Bronchial epithelial cell (primary cell): ENCODE data around the gene CDC25B. TPM values are rescaled to one million over a fixed set of nuclear protein-coding genes. Genes with fewer than 3 reads are reported as not detected.

Experiments used
- DNase-seq: peaks from one replicate; pipeline ENCODE4 v3.0.0-alpha.2; 2010; ENCODE audit warnings: low read depth
- FAIRE-seq: peaks from 2 replicates; lab custom pipeline; 2011; peaks lifted over from hg19 to GRCh38; lab: Jason Lieb, UNC
- H3K27me3 ChIP-seq: 2 replicates; pipeline ENCODE4 v1.5.1; 2011; ENCODE audit warnings: low read length; ENCODE audit not compliant: control insufficient read depth, insufficient read depth
- H3K36me3 ChIP-seq: 2 replicates; pipeline ENCODE4 v1.5.1; 2011; ENCODE audit warnings: low read length; ENCODE audit not compliant: control insufficient read depth, insufficient read depth
- H3K4me3 ChIP-seq: 2 replicates; pipeline ENCODE4 v1.5.1; 2011; ENCODE audit warnings: mild to moderate bottlenecking, low read depth, low read length, control low read depth
- total RNA-seq: library from RNA; depleted of rRNA; stranded (reverse); fragments of >200 nt; gene quantifications from 2 replicates; pipeline ENCODE4 v1.2.1, GENCODE V29; 2014
- TF ChIP-seq, protein P1 (sequence below): IDR thresholded peaks from 2 replicates; pipeline ENCODE4 v1.5.1; 2011; ENCODE audit warnings: mild to moderate bottlenecking, moderate library complexity, low read length, control low read depth, inconsistent platforms; ENCODE audit not compliant: insufficient read depth, severe bottlenecking

The CDC25B gene
- total RNA-seq, 1 donor from 2014 or later: 17.9 TPM

- DNase-seq: no peak
- FAIRE-seq: no peak
- TF ChIP-seq, protein P1, sequence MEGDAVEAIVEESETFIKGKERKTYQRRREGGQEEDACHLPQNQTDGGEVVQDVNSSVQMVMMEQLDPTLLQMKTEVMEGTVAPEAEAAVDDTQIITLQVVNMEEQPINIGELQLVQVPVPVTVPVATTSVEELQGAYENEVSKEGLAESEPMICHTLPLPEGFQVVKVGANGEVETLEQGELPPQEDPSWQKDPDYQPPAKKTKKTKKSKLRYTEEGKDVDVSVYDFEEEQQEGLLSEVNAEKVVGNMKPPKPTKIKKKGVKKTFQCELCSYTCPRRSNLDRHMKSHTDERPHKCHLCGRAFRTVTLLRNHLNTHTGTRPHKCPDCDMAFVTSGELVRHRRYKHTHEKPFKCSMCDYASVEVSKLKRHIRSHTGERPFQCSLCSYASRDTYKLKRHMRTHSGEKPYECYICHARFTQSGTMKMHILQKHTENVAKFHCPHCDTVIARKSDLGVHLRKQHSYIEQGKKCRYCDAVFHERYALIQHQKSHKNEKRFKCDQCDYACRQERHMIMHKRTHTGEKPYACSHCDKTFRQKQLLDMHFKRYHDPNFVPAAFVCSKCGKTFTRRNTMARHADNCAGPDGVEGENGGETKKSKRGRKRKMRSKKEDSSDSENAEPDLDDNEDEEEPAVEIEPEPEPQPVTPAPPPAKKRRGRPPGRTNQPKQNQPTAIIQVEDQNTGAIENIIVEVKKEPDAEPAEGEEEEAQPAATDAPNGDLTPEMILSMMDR: no peak
- peaks cover 19% of the 10 kb centered on the region for H3K36me3 ChIP-seq
- peak overlapping the region; percentile 56 for H3K4me3 ChIP-seq
- no peaks in the 10 kb centered on the region for H3K27me3 ChIP-seq
Observed at GRCh38 chr20:3820901-3821727, 25.0 kb downstream of the CDC25B start.

GRCh38 chr20:3821996-3822395, 25.9 kb downstream of the CDC25B start:
- TF ChIP-seq, protein P1: no peak
- FAIRE-seq (no peak), DNase-seq (no peak)

DNA sequence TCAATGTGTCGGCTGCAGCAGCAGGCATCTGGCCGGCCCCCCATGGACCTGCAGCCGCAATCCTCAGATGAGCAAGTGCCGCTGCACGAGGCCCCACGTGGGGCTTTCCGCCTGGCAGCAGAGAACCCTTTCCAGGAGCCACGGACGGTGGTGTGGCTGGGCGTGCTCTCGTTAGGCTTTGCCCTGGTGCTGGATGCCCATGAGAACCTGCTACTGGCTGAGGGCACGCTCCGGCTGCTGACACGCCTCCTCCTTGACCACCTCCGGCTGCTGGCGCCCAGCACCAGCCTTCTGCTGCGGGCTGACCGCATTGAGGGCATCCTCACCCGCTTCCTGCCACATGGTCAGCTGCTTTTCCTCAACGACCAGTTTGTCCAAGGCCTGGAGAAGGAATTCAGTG, 27.8 kb downstream of the CDC25B start:
- Histone ChIP-seq H3K36me3 (peaks cover 19% of the 10 kb centered on the region), H3K4me3 (no peak overlapping the region)
- FAIRE-seq: no peak

More at GRCh38 chr20:3821996-3822395, 25.9 kb downstream of the CDC25B start:
- Histone ChIP-seq H3K27me3 (no peaks in the 10 kb centered on the region), H3K36me3 (peaks cover 19% of the 10 kb centered on the region), H3K4me3 (no peak overlapping the region)

DNA sequence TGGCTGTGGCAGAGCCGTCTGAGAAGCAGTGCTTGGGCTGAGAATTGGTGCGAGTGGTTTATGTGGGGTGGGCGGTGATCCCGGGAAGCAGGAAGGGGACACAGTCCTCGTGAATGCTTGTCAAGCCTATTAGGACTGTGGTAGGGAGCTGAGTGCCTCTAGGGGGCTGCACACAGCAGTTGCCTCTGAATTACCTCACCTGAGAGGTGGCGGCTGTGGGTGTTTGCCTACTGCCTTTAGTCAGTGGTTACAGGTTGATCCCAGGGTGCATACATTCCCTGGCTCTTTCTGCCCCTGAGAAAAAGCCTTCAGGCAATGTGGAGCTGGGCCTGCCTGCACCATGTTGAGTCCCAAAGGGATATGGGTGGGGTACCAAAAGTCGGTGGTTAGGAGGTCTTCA, 29.4 kb downstream of the CDC25B start:
- TF ChIP-seq, protein P1: no peak
- Histone ChIP-seq H3K4me3 (no peak overlapping the region), H3K36me3 (peaks cover 19% of the 10 kb centered on the region), H3K27me3 (no peaks in the 10 kb centered on the region)
- no peak for FAIRE-seq
- DNase-seq: no peak

More for the DNA sequence above, 27.8 kb downstream of the CDC25B start:
- TF ChIP-seq, protein P1: no peak
- no peak for DNase-seq
- no peaks in the 10 kb centered on the region for H3K27me3 ChIP-seq

- no peaks in the 10 kb centered on the region for H3K27me3 ChIP-seq
- FAIRE-seq (no peak), DNase-seq (no peak)
- TF ChIP-seq, protein P1: no peak
- H3K4me3 ChIP-seq: no peak overlapping the region
- peaks cover 19% of the 10 kb centered on the region for H3K36me3 ChIP-seq
Observed at GRCh38 chr20:3826420-3826819, 30.3 kb downstream of the CDC25B start.
